ENCODE data around the gene PPP2R3A. TPM values are rescaled to one million over a fixed set of nuclear protein-coding genes. Genes with fewer than 3 reads are reported as not detected.
"Not testable (repeated sequence)": the region's sequence is repeated elsewhere in the genome, so short reads cannot be mapped to it uniquely, and the experiment has no call there.

PPP2R3A gene
- total and polyA plus RNA-seq, 7 donors: 4.0 to 49.0 (median 32.9) TPM

GRCh38 chr3:136161516-136161915, 196.0 kb downstream of the PPP2R3A start:
- TF ChIP-seq POLR2AphosphoS5 (IDR thresholded peaks at IDR 0.05): no peak
- TF ChIP-seq, protein P1, sequence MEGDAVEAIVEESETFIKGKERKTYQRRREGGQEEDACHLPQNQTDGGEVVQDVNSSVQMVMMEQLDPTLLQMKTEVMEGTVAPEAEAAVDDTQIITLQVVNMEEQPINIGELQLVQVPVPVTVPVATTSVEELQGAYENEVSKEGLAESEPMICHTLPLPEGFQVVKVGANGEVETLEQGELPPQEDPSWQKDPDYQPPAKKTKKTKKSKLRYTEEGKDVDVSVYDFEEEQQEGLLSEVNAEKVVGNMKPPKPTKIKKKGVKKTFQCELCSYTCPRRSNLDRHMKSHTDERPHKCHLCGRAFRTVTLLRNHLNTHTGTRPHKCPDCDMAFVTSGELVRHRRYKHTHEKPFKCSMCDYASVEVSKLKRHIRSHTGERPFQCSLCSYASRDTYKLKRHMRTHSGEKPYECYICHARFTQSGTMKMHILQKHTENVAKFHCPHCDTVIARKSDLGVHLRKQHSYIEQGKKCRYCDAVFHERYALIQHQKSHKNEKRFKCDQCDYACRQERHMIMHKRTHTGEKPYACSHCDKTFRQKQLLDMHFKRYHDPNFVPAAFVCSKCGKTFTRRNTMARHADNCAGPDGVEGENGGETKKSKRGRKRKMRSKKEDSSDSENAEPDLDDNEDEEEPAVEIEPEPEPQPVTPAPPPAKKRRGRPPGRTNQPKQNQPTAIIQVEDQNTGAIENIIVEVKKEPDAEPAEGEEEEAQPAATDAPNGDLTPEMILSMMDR (IDR thresholded peaks at IDR 0.05): no peak
- TF ChIP-seq EP300 (IDR thresholded peaks at IDR 0.05): no peak
- TF ChIP-seq POLR2A (IDR thresholded peaks at IDR 0.05): no peak
- Histone ChIP-seq H3K36me3 (no peaks in the 10 kb centered on the region), H3K27ac (no peak overlapping the region), H3K9me3 (no peaks in the 10 kb centered on the region), H3K4me3 (no peak overlapping the region), H3K27me3 (no peaks in the 10 kb centered on the region), H3K4me1 (peaks cover 0 to 47% (median 34%) of the 10 kb centered on the region in 4 donors)
- DNase-seq: no peak
- intact Hi-C loops (cut with DNase I): no loop called here

- no peaks in the 10 kb centered on the region for H3K27me3 ChIP-seq
- no peaks in the 10 kb centered on the region for H3K36me3 ChIP-seq
- no peak for DNase-seq
- WGBS, 2 donors: 95 to 97% methylated on average over 7 of the region's 7 CpGs
- no peak overlapping the region for H3K27ac ChIP-seq
- no peak overlapping the region for H3K4me3 ChIP-seq
- intact Hi-C loops (cut with DNase I): no loop called here
- TF ChIP-seq, protein P1 (IDR thresholded peaks at IDR 0.05): no peak
- TF ChIP-seq EP300 (IDR thresholded peaks at IDR 0.05) (no peak), POLR2AphosphoS5 (IDR thresholded peaks at IDR 0.05) (no peak), POLR2A (IDR thresholded peaks at IDR 0.05) (no peak)
- H3K9me3 ChIP-seq: no peaks in the 10 kb centered on the region
- peaks cover 0 to 55% (median 42%) of the 10 kb centered on the region in 4 donors for H3K4me1 ChIP-seq
Observed at GRCh38 chr3:136162322-136162721, 196.8 kb downstream of the PPP2R3A start.

DNA sequence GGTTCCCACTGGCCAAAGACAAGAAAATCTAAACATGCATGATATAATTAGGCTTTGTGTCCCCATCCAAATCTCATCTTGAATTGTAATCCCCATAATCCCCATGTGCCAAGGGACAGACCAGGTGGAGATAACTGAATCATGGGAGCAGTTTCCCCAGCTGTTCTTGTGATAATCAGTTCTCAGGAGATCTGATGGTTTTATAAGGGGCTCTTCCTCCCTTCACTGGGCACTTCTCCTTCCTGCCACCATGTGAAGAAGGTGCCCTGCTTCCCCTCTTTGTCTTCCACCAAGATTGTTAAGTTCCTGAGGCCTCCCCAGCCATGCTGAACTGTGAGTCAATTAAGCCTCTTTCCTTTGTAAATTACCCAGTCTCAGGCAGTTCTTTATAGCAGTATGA, 198.1 kb downstream of the PPP2R3A start:
- H3K27me3 ChIP-seq; intact Hi-C loops (cut with DNase I): not testable (repeated sequence)

DNA sequence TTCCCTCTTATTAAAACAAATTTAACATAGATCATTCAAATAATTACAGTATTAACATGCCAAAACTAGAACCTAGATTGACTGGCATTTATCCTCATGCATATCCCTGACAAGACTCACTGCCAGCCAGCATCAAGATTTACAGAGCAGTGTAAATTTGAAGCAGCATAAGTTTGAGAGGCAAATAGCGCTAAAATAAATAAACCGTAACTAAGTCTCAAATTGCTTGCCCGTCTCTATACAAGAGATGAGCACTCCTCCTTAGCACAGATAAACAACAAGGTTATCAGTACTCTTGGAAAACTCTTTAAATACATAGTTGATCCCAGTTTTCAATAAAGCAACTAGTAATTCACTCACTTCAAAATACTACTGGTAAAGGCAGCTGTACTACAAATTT, 201.0 kb downstream of the PPP2R3A start:
- Histone ChIP-seq H3K9me3 (no peaks in the 10 kb centered on the region), H3K36me3 (no peaks in the 10 kb centered on the region), H3K4me3 (no peak overlapping the region), H3K27ac (no peak overlapping the region), H3K27me3 (no peaks in the 10 kb centered on the region), H3K4me1 (peaks cover 0 to 64% (median 45%) of the 10 kb centered on the region in 4 donors)
- intact Hi-C loops (cut with DNase I): no loop called here
- 61 to 67% methylated on average over 3 of the region's 3 CpGs for WGBS, 2 donors
- no peak for DNase-seq
- TF ChIP-seq POLR2A (IDR thresholded peaks at IDR 0.05) (no peak), EP300 (IDR thresholded peaks at IDR 0.05) (no peak), POLR2AphosphoS5 (IDR thresholded peaks at IDR 0.05) (no peak)
- TF ChIP-seq, protein P1 (IDR thresholded peaks at IDR 0.05): no peak

More for the DNA sequence above, 198.1 kb downstream of the PPP2R3A start:
- H3K27ac ChIP-seq, DNase-seq, H3K36me3 ChIP-seq, H3K9me3 ChIP-seq, H3K4me3 ChIP-seq: not testable (repeated sequence)
- peaks cover 0 to 56% (median 41%) of the 10 kb centered on the region in 4 donors for H3K4me1 ChIP-seq

DNA sequence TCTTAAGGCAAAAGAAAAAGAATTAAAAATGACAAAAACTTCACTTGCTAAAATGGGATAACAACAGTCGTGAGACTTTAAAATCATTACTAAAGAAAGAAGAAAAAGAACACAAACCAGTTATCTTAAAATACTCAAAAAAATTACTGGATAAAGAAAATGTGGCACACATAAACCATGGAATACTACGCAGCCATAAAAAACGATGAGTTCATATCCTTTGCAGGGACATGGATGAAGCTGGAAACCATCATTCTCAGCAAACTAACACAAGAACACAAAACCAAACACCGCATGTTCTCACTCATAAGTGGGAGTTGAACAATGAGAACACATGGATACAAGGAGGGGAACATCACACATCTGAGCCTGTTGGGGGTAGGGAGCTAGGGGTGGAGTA, 202.7 kb downstream of the PPP2R3A start:
- H3K36me3 ChIP-seq; H3K27ac ChIP-seq; DNase-seq; H3K27me3 ChIP-seq; intact Hi-C loops (cut with DNase I); H3K9me3 ChIP-seq; H3K4me3 ChIP-seq: not testable (repeated sequence)
- H3K4me1 ChIP-seq: peaks cover 0 to 71% (median 50%) of the 10 kb centered on the region in 4 donors
- 95 to 96% methylated on average over 4 of the region's 4 CpGs for WGBS, 2 donors

GRCh38 chr3:136171097-136171542, 205.6 kb downstream of the PPP2R3A start:
- DNase-seq: no peak
- intact Hi-C loops (cut with DNase I): no loop called here
- H3K36me3 ChIP-seq: no peaks in the 10 kb centered on the region
- 58 to 64% methylated on average over 1 of the region's 1 CpG for WGBS, 2 donors
- peaks cover 0 to 70% (median 51%) of the 10 kb centered on the region in 4 donors for H3K4me1 ChIP-seq
- H3K27ac ChIP-seq: peak overlapping the region in 2 of 4 donors; percentile 20 to 27
- H3K27me3 ChIP-seq: no peaks in the 10 kb centered on the region
- TF ChIP-seq EP300 (IDR thresholded peaks at IDR 0.05) (no peak), POLR2A (IDR thresholded peaks at IDR 0.05) (no peak), POLR2AphosphoS5 (IDR thresholded peaks at IDR 0.05) (no peak)
- TF ChIP-seq, protein P1 (IDR thresholded peaks at IDR 0.05): no peak
- H3K9me3 ChIP-seq: no peaks in the 10 kb centered on the region
- no peak overlapping the region for H3K4me3 ChIP-seq
